Neuronal stem cell (in vitro differentiated cells): ENCODE results near the gene TMEM151B.

Experiments used
- DNase-seq: peaks from one replicate; pipeline ENCODE4 v3.0.0-alpha.2; 2013; ENCODE audit warnings: low spot score
- H2AFZ ChIP-seq: one replicate; pipeline ENCODE4 v1.6.1; 2013; ENCODE audit warnings: mild to moderate bottlenecking, low read length, inconsistent platforms
- H2AK5ac ChIP-seq: 2 replicates; pipeline ENCODE4 v1.6.1; 2013; ENCODE audit warnings: low read depth, mild to moderate bottlenecking, inconsistent platforms, low read length, moderate library complexity, mixed read lengths
- H2BK120ac ChIP-seq: 2 replicates; pipeline ENCODE4 v1.6.1; 2013; ENCODE audit warnings: low read depth, mild to moderate bottlenecking, inconsistent platforms, low read length, moderate library complexity, mixed read lengths
- H2BK12ac ChIP-seq: one replicate; pipeline ENCODE4 v1.6.1; 2013; ENCODE audit warnings: low read length, inconsistent platforms
- H2BK15ac ChIP-seq: 2 replicates; pipeline ENCODE4 v1.6.1; 2013; ENCODE audit warnings: mild to moderate bottlenecking, low read length, inconsistent platforms, mixed read lengths
- H2BK5ac ChIP-seq: one replicate; pipeline ENCODE4 v1.6.1; 2013; ENCODE audit warnings: inconsistent platforms, mild to moderate bottlenecking, low read length, moderate library complexity
- H3K14ac ChIP-seq: one replicate; pipeline ENCODE4 v1.6.1; 2013; ENCODE audit warnings: low read length, inconsistent platforms
- H3K18ac ChIP-seq: 2 replicates; pipeline ENCODE4 v1.6.1; 2013; ENCODE audit warnings: low read length, inconsistent platforms
- H3K23ac ChIP-seq: 2 replicates; pipeline ENCODE4 v1.6.1; 2013; ENCODE audit warnings: low read depth, mild to moderate bottlenecking, mixed read lengths, low read length, inconsistent platforms; ENCODE audit not compliant: poor library complexity
- H3K27ac ChIP-seq: replicated peaks from 3 replicates; pipeline ENCODE4 v1.5.1; 2013; ENCODE audit warnings: low read length, inconsistent platforms
- H3K27me3 ChIP-seq, 3 experiments: 2 replicates each; pipeline ENCODE4 v1.6.1; 2013; ENCODE audit warnings: low read length in 3 of 3, mild to moderate bottlenecking in 2 of 3, inconsistent platforms in 1 of 3, low read depth in 1 of 3, mixed read lengths in 1 of 3, moderate library complexity in 1 of 3; ENCODE audit not compliant: control insufficient read depth in 3 of 3, insufficient read depth in 3 of 3
- H3K36me3 ChIP-seq, 2 donors: replicated peaks in 1 of 2; 2 replicates each; pipeline ENCODE4 v1.6.1; 2013; ENCODE audit warnings: low read length in 2 of 2; ENCODE audit not compliant: control insufficient read depth in 2 of 2, insufficient read depth in 2 of 2
- H3K4ac ChIP-seq: 2 replicates; pipeline ENCODE4 v1.6.1; 2013; ENCODE audit warnings: inconsistent platforms, mild to moderate bottlenecking, low read length, moderate library complexity
- H3K4me1 ChIP-seq, 2 donors: 1 replicate in 1 of 2; 2 replicates in 1 of 2; pipeline ENCODE4 v1.6.1; 2013; ENCODE audit warnings: low read length in 2 of 2, low read depth in 1 of 2; ENCODE audit not compliant: control insufficient read depth in 2 of 2, insufficient read depth in 1 of 2
- H3K4me2 ChIP-seq: one replicate; pipeline ENCODE4 v1.6.1; 2013; ENCODE audit warnings: mild to moderate bottlenecking, low read length, inconsistent platforms; ENCODE audit not compliant: insufficient read depth, poor library complexity, severe bottlenecking
- H3K4me3 ChIP-seq, 2 donors: 2 replicates each; pipeline ENCODE4 v1.5.1; 2013; ENCODE audit warnings: low read length in 2 of 2, mild to moderate bottlenecking in 2 of 2, inconsistent platforms in 1 of 2, moderate library complexity in 1 of 2
- H3K79me1 ChIP-seq: one replicate; pipeline ENCODE4 v1.6.1; 2013; ENCODE audit warnings: low read depth, mild to moderate bottlenecking, inconsistent platforms, low read length, moderate library complexity
- H3K9ac ChIP-seq: one replicate; pipeline ENCODE4 v1.6.1; 2013; ENCODE audit warnings: mild to moderate bottlenecking, low read depth, low read length, inconsistent platforms; ENCODE audit not compliant: poor library complexity
- H3K9me3 ChIP-seq, 2 donors: replicated peaks in 1 of 2; 2 replicates each; pipeline versions ENCODE3 to v1.6.1; 2013; ENCODE audit warnings: low read length in 2 of 2, mild to moderate bottlenecking in 2 of 2, inconsistent platforms in 1 of 2, low read depth in 1 of 2, mixed read lengths in 1 of 2, moderate library complexity in 1 of 2; ENCODE audit not compliant: control insufficient read depth in 2 of 2, insufficient read depth in 1 of 2
- H4K8ac ChIP-seq: one replicate; pipeline ENCODE4 v1.6.1; 2013; ENCODE audit warnings: low read depth, mild to moderate bottlenecking, inconsistent platforms, low read length, moderate library complexity
- H4K91ac ChIP-seq: one replicate; pipeline ENCODE4 v1.6.1; 2013; ENCODE audit warnings: low read length, low read depth, mild to moderate bottlenecking, inconsistent platforms; ENCODE audit not compliant: poor library complexity
- WGBS, 2 donors: extraction: QIAGEN DNeasy Blood & Tissue Kit; methylation state at CpG; one replicate each; pipeline ENCODE4 v1.1.7; 2013; ENCODE audit warnings: missing lambda C conversion rate in 2 of 2, mixed read lengths in 1 of 2; ENCODE audit not compliant: insufficient read length in 2 of 2, insufficient replicate concordance in 1 of 2; ENCODE audit errors: extremely low coverage in 2 of 2; 5-methylcytosine and 5-hydroxymethylcytosine counted together

TMEM151B gene

DNA sequence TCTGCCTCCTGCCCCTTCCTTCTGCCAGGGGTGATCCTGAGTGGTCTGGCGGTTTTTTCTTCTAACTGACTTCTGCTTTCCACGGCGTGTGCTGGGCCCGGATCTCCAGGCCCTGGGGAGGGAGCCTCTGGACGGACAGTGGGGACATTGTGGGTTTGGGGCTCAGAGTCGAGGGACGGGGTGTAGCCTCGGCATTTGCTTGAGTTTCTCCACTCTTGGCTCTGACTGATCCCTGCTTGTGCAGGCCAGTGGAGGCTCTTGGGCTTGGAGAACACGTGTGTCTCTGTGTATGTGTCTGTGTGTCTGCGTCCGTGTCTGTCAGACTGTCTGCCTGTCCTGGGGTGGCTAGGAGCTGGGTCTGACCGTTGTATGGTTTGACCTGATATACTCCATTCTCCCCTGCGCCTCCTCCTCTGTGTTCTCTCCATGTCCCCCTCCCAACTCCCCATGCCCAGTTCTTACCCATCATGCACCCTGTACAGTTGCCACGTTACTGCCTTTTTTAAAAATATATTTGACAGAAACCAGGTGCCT is 36.6 kb upstream of the TMEM151B start:
- H3K4me2 ChIP-seq, result no peak overlapping the region
- H2BK120ac ChIP-seq, result no peak overlapping the region
- H2BK15ac ChIP-seq, result no peak overlapping the region
- H2AK5ac ChIP-seq, result no peak overlapping the region
- peaks cover 20 to 69% of the 10 kb centered on the region in 2 donors for H3K36me3 ChIP-seq
- WGBS, 2 donors, result no CpG with 5 or more reads among the region's 14 CpGs
- peak overlapping the region; percentile 5 for H3K23ac ChIP-seq
- H2BK5ac ChIP-seq, result no peak overlapping the region
- no peak overlapping the region for H2BK12ac ChIP-seq
- no peaks in the 10 kb centered on the region for H3K9me3 ChIP-seq
- H3K14ac ChIP-seq, result no peak overlapping the region
- H3K18ac ChIP-seq, result no peak overlapping the region
- no peak overlapping the region for H2AFZ ChIP-seq
- no peak for DNase-seq
- no peaks in the 10 kb centered on the region for H3K79me1 ChIP-seq
- H4K8ac ChIP-seq, result no peak overlapping the region
- H3K4ac ChIP-seq, result no peak overlapping the region
- no peaks in the 10 kb centered on the region for H3K27me3 ChIP-seq
- no peak overlapping the region for H3K4me3 ChIP-seq
- H3K27ac ChIP-seq, result no peak overlapping the region
- peak overlapping the region; percentile 38 for H3K9ac ChIP-seq
- no peak overlapping the region for H4K91ac ChIP-seq
- H3K4me1 ChIP-seq, result peaks cover 7 to 13% of the 10 kb centered on the region in 2 donors

DNA sequence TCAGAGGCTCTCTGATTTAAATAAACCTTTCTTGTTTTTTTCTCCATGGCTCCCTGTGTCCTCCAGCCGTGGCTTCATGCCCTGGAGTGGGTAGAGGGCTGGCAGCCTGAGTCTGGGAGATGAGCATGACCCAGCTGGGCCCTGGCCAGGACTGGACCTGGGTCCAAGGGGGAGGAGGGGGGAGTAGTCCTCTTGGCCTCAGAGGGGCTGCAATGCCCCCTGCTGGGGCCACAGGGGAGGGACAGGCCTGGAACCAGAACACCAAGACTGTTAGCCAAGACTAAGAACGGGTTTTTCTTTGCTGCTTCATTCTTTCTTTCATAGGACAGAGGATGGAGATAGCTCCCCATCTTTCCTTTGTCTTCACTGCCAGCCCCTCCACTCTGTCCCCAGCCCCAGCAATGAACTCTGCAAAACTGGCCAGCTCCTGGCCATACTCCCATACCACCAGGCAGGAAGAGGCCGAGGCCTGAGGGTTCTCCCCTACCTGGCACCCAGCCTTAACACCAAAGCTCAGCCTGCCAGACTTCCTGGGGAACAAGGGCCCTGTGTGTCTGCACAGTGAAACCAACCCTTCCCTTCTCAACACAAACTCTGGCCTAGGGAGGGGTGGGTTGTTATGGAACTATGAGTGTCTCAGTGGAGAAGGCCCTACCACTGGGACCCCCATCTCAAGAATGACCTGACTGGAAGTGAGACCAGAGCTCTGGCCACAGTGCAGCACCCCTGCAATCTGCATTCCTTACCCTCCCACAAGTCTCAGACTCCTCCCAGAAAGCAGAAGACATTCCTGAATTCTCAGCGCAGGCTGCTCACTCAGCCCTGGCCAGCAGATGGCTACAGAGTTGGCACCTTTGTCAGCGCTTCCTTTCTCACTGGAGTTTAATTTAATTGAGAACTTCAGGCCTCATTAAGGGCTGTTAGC is 35.9 kb upstream of the TMEM151B start:
- H3K18ac ChIP-seq, result peak overlapping the region; percentile 66
- peak overlapping the region; percentile 52 for H2AK5ac ChIP-seq
- no peak overlapping the region for H3K23ac ChIP-seq
- no peaks in the 10 kb centered on the region for H3K9me3 ChIP-seq
- no peak overlapping the region for H2BK120ac ChIP-seq
- no peak overlapping the region for H3K9ac ChIP-seq
- H3K4me3 ChIP-seq, result no peak overlapping the region
- H3K4me1 ChIP-seq, result peaks cover 7 to 14% of the 10 kb centered on the region in 2 donors
- no peak overlapping the region for H2BK12ac ChIP-seq
- no peak overlapping the region for H2BK15ac ChIP-seq
- peak overlapping the region; percentile 69 for H3K27ac ChIP-seq
- no peak overlapping the region for H4K8ac ChIP-seq
- no CpG with 5 or more reads among the region's 5 CpGs for WGBS, 2 donors
- H3K79me1 ChIP-seq, result no peaks in the 10 kb centered on the region
- no peak overlapping the region for H3K4me2 ChIP-seq
- H3K14ac ChIP-seq, result no peak overlapping the region
- H3K27me3 ChIP-seq, result no peaks in the 10 kb centered on the region
- H2BK5ac ChIP-seq, result no peak overlapping the region
- H3K4ac ChIP-seq, result no peak overlapping the region
- no peak for DNase-seq
- no peak overlapping the region for H2AFZ ChIP-seq
- H3K36me3 ChIP-seq, result peaks cover 21 to 62% of the 10 kb centered on the region in 2 donors
- H4K91ac ChIP-seq, result no peak overlapping the region

DNA sequence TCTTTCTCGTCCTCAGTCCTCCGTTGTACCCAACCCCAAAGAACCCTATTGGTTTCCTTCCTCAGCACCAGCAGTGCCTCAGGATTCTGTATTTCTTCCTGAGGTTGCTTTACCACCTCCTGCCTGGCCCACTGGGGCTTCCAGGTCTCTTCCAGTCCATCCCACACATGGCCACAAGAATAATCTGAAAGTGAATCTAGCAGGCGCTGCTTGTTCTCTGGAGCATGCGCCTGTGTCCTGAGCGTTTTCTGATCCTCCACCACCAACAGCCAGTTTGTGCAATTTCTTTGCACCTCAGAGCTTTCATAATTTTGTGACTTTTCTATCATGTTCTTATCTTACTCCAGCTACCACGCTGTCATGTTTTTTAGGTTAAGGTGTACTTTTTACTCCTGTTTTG is 35.0 kb upstream of the TMEM151B start:
- no peaks in the 10 kb centered on the region for H3K9me3 ChIP-seq
- H2BK15ac ChIP-seq, result no peak overlapping the region
- no peak overlapping the region for H2AK5ac ChIP-seq
- H3K79me1 ChIP-seq, result no peaks in the 10 kb centered on the region
- H3K4me1 ChIP-seq, result peaks cover 7 to 14% of the 10 kb centered on the region in 2 donors
- no peak overlapping the region for H3K4me3 ChIP-seq
- H2AFZ ChIP-seq, result no peak overlapping the region
- H3K14ac ChIP-seq, result no peak overlapping the region
- peaks cover 21 to 53% of the 10 kb centered on the region in 2 donors for H3K36me3 ChIP-seq
- no peak overlapping the region for H2BK120ac ChIP-seq
- H3K18ac ChIP-seq, result no peak overlapping the region
- H4K91ac ChIP-seq, result no peak overlapping the region
- H2BK12ac ChIP-seq, result no peak overlapping the region
- WGBS, 2 donors, result no CpG with 5 or more reads among the region's 6 CpGs
- H3K4ac ChIP-seq, result no peak overlapping the region
- no peaks in the 10 kb centered on the region for H3K27me3 ChIP-seq
- H4K8ac ChIP-seq, result no peak overlapping the region
- no peak overlapping the region for H2BK5ac ChIP-seq
- H3K27ac ChIP-seq, result no peak overlapping the region
- H3K9ac ChIP-seq, result no peak overlapping the region
- no peak overlapping the region for H3K4me2 ChIP-seq
- H3K23ac ChIP-seq, result no peak overlapping the region
- no peak for DNase-seq

DNA sequence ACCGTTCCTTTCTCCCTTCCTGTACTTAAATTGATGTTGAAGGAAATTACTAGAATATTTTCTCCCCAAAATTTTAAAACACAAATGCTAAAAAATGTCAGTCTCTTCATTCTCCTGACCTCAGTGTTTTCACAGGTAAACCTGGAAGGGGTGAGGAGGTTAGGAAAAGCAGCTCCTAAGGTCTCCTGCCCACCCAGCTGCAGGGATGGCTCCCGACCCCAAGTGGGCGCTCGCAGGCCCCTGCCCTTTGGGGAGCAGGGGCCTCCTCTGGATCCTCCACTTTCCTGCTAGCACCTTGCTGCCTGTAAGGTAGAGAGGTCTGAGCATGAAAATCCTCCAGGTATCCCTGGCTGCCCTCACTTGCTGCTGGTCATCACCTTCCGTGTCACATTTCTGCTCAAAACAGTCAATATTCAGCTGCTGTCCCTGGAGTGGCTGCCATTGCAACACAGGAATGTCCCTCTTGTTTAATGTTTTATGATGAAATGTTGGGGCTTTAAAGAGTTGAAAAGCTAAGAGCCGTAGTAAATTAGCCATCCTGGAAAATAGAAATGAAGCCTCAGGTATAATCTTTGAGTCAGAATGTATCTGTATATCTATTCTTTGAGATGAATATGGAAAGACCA is 34.2 kb upstream of the TMEM151B start:
- no peak overlapping the region for H2BK5ac ChIP-seq
- H3K4me1 ChIP-seq, result peaks cover 7 to 14% of the 10 kb centered on the region in 2 donors
- H2AFZ ChIP-seq, result no peak overlapping the region
- H3K23ac ChIP-seq, result no peak overlapping the region
- no peak overlapping the region for H3K4me3 ChIP-seq
- no peak overlapping the region for H2BK12ac ChIP-seq
- no peaks in the 10 kb centered on the region for H3K27me3 ChIP-seq
- no peak for DNase-seq
- no peak overlapping the region for H3K18ac ChIP-seq
- H3K4me2 ChIP-seq, result no peak overlapping the region
- H2AK5ac ChIP-seq, result no peak overlapping the region
- no peak overlapping the region for H3K14ac ChIP-seq
- no peak overlapping the region for H3K4ac ChIP-seq
- no CpG with 5 or more reads among the region's 6 CpGs for WGBS, 2 donors
- no peak overlapping the region for H3K27ac ChIP-seq
- peaks cover 18 to 45% of the 10 kb centered on the region in 2 donors for H3K36me3 ChIP-seq
- no peaks in the 10 kb centered on the region for H3K9me3 ChIP-seq
- H2BK15ac ChIP-seq, result no peak overlapping the region
- no peak overlapping the region for H2BK120ac ChIP-seq
- no peak overlapping the region for H4K8ac ChIP-seq
- no peak overlapping the region for H3K9ac ChIP-seq
- no peaks in the 10 kb centered on the region for H3K79me1 ChIP-seq
- H4K91ac ChIP-seq, result no peak overlapping the region
